NCI-H187 treated with DMSO at 0.1 percent for 48 hours (cell line): ENCODE measurements around the gene PTPRA.
A peak's percentile ranks its signal among the peaks of the same experiment; 100 is the strongest.

Source experiments
- DNase-seq: peaks from one replicate; lab custom pipeline; 2025; lab: John Stamatoyannopoulos, UW

Gene PTPRA

DNA sequence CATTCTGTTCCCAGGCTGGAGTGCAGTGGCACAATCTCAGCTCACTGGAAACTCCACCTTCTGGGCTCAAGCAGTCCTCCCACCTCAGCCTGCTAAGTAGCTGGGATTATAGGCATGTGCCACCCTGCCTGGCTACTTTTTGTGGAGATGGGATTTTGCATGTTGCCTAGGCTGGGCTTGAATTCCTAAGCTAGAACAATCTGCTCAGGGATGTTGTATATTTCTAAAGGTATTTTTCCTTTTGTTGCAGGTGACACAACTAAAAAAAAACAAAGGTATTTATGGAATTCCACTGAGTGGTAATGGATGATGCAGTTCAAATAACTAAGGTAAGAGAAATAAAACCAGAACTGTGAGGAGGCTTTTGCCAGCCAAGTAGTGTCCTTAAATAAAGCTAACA, 49.7 kb downstream of the PTPRA start:
- DNase-seq: no peak

DNA sequence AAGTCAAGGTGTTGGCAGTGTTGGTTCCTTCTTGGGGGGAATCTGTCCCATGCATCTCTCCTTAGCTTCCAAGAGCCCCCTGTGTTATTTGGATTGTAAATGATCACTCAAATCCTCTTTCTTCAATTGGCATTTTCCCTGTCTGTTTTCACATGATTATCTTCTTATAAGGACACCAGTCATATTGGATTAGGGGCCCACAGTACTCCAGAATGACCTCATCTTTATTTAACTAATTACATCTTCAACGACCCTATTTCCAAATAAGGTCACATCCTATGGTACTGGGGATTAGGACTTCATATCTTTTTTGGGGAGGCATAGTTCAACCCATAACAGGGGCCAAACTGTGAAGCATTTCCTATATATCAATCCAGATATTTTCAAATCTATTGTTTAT, 57.3 kb downstream of the PTPRA start:
- no peak for DNase-seq

DNA sequence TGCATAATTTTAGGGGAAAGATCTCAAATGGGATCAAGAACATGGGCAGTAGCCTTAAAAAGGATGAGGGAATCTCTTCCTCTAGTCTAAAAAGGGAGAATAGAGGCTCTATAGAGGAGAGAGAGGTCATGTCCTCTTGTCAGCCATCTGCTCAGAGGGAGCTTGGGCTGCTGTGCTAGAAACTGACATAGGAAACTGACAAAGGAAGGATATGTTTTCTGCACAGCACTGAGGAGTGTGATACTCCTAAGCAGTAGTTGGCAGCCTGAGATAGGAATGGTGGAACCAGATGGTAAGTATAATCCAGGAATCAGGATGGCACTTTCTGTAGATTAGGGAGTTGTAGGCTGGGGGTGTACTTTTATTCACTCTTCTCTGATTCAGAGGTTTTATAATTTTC, 59.2 kb downstream of the PTPRA start:
- no peak for DNase-seq

DNA sequence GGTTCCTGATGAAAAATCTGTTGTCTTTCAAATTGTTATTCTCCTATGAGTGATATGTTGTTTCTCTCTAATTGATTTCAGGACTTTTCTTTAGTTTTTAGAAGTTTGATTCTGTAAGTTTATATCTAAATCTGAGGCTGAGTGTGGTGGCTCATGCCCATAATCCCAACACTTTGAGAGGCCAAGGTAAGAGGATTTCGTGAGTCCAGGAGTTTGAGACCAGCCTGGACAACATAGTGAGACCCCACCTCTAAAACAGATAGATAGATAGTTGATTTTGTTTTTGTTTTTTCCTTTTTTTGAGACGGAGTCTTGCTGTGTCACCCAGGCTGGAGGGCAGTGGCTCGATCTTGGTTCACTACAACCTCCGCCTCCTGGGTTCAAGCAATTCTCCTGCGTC, 64.6 kb downstream of the PTPRA start:
- DNase-seq: no peak

DNA sequence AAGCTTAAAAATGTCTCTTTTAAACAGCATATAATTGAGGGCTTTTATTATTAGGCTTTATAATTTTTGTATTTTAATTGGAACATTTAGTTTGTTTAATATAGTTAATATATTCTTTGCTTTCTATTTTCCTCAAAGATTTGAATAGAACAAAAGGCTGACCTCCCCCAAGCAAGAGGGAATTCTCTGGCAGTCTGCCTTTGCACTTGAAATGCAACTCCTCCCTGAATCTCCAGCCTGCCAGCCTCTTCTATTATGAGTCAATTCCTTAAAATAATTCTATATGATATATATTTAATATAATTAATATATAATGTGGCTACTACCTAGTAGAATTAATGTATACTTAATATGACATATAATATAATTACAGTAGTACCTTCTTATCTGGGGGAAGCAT, 69.2 kb downstream of the PTPRA start:
- DNase-seq: no peak

DNA sequence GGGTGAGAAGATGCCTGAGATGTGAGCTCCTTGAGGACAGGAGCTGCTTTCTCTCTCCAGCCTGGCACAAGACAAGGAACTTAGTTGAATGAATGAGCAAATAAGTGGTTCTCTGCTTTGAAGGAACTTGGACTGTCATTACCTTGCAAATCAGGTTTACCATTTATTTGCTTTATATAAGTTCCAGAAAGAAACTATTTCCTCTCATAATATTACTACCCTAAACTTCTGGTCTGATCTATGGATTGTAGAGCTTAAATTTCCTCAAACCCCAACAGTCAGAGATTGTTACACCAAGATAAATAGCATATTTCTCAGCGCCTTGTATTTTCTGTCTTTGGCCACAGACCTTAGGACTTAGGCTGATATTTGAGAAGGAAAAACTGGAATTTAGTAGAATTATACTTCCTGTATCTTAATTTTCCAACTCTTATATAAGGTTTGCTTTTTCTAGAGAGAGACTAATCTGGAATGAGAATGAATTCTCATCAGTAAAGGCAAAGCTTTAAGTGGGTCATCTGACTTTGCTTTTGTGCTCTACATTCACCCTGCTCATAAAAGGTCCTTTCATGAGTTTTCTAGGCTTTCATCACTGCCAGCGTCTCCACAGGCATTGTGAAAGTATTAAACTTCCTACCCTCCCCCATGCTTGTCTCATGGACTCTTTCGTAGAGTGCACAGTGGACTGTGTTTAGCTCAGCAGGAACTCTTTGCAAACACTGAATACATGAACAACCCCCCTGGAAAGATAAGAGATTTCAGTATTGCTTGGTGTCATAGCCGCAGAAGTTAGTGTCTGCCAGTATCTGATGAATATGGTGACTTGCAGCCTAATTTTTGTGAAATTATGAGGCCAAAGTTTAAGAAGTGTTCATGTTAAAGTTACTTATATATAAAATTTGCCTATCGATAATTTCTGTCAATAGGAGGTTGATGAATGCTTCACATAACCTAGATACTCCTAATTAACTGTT, 74.0 kb downstream of the PTPRA start:
- DNase-seq: no peak

DNA sequence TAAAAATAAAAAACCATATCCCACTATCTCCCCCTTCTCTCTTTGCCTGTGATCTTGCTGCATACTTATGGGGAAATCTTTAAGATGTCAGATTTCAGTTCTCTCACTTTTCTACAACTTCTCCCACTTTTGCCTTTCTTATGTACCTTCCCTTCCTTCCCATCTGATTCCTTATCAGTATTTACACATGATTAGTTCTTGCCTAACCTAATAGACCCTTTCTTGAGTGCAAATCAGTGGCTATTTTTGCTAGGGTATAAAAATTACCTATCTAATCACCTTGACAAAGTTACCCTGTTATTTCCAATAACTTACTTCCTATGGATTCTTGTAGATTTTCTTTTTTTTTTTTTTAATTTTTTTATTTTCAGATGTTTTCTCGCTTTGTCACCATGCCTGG, 75.7 kb downstream of the PTPRA start:
- no peak for DNase-seq

DNA sequence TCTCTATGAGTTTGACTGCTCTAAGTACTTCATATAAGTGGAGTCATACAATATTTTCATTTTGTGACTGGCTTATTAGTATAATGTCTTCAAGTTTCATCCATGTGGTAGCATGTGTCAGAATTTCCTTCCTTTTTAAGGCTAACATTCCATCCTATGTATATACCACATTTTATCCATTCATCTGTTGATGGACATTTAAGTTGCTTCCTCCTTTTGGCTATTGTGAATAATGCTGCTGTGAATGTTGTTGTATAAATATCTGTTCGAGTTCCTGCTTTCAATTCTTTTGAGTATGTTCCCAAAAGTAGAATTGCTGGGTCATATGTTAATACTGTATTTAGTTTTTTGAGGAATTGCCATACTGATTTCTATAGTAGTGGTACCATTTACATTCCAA, 79.5 kb downstream of the PTPRA start:
- DNase-seq: no peak

DNA sequence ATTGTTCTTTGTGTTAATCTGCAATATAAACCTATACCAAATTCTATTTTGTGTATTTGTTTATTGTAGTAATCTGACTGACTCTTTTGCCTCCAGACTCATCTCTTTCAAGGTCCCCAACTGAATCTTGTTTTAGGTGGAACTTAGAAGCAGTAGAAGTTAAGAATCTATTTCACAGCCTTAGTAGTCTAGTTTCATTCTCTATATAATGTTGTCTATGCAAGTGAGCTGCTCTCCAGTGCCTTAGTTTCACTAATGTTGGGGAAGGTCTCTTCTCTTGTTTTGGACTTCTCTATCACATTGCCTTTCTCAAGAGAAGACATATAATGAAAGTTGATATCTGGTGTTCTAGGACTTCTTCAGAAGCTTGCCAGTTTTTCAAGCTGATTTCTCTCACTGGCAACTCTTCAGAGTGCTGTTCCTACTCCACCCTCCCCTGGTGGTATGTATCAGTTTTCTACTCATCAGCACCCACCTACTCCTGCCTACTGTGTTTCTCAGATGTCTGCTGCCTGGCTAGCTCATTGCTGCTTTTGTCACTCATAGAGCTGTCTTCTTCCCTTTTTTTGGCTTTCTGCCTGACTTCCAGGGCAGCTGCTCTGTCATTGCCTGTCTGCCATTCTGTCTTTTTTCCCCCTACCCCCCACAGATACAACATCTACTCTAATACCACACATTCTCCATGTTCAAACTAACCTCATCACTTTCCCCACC, 82.1 kb downstream of the PTPRA start:
- DNase-seq: no peak

DNA sequence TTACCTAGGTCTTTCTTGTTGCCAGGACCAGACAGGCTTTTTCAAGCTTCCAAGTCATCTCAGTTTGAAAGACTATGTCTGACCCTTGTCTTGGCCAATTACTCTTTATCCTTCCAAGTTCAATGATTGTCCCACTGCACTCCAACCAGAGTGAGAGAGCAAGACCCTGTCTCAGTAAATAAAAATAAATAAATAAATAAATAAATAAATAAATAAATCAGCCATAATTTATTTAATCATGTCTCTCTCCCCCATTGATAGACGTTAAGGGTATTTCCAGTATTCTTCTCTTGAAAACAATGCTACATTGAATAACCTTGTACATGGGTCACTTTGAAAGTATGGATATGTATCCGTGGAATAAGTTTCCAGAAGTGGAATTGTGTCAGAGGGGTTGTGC, 83.2 kb downstream of the PTPRA start:
- no peak for DNase-seq

DNA sequence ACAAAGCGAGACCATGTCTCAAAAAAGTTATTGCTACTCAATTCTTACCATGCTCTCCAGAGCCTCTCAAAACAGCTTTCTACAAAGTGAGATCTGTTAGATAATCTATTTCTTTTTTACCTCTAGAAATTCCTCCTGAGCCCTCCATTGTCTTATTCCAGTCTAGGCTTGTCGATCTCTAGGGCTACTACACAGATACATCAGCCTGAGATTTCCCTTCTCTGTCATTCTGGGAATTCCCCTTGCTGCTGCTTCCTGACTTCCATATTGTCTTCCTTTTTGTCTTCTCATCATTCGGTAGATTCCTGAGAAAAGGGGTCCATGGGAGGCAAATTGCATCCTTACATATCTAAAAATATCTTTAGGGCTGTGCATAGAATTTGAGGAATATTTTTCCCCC, 94.6 kb downstream of the PTPRA start:
- no peak for DNase-seq

DNA sequence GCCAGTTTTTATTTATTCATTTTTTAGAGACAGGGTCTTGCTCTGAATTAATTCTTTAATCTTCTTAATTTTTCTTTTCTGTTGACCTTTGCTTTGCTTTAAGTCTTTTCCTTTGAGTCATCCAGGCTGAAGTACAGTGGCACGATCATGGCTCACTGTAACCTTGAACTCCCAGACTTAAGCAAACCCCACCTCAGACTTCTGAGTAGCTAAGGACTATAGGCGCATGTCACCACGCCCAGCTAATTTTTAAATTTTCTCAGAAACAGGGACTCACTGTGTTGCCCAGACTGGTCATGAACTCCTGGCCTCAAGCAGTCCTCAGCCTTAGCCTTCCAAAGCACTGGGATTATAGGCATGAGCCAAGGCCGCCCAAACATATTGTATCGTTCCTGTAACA, 98.8 kb downstream of the PTPRA start:
- DNase-seq: no peak

DNA sequence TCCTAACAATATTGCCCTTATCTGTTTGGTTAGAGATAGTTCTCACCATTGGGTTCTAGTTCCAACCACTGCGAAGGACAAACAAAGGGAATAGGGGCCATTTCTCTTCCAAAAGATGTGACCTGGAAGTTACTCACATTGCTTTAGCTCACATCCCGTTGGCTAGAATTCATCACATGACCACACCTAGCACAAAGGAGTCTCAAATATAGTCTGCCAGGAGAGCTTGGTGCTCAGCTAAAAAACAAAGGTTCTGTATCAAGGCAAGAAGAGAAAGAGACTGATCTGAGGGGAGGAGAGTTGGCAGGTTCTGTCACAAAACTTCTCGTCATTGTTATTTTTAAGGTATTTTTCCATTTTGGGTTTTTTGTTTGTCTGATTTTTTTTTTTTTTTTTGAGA, 100.3 kb downstream of the PTPRA start:
- DNase-seq: no peak

DNA sequence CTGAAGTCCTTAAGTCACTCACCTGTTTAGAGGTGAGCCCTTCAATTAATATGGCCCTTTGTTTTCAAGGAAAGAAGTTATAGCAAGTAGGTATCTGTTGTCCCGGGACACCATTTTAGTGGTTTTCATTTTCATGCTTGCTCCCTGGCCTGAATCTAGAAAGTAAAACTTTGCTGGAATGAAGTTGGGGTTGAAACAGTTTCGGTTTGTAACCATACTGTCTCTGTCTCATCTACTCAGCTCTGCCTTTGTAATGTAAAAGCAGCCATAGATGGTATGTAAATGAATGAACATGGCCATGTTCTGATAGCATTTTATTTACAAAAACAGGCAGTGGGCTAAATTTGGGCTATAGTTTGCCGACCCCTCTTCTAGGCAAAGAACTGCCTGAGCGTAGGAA, 105.2 kb downstream of the PTPRA start:
- DNase-seq: no peak

DNA sequence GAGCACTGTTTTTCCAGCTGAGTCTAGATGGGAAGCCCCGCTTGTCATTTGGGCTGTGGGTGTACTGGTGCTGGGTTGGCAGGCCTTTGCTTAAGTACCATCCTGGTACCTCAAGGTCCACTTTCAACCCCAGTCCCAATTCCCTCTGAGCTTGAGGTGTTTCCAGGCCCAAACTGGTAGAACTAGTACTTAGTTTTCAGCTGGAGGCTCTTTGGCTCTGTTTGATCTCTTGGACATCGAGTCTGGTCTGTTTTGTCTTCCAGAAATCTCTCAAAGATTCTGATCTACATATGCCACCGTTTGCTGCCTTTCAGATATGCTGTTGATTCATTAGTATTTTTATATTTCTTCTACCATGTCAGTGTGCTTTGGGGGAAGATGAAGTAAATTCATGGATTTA, 108.4 kb downstream of the PTPRA start:
- no peak for DNase-seq

DNA sequence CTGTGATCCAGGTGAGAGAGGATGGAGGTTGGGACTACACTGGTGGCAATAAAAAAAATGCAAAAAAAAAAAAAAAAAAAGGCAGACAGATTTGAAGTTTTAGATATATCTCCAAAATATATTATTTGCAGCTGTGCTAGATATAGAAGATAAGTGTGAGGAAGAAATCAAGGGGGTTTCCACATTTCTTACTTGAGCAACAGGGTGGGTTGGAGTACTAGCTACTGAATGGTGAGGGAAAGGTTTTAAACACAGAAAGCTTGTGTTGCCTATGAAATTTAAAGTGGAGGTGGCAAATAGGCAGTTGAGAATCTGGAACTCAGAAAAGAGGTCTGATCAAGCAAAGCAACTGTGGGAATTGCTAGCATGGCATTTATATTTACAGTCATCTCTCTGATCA, 110.2 kb downstream of the PTPRA start:
- DNase-seq: no peak

DNA sequence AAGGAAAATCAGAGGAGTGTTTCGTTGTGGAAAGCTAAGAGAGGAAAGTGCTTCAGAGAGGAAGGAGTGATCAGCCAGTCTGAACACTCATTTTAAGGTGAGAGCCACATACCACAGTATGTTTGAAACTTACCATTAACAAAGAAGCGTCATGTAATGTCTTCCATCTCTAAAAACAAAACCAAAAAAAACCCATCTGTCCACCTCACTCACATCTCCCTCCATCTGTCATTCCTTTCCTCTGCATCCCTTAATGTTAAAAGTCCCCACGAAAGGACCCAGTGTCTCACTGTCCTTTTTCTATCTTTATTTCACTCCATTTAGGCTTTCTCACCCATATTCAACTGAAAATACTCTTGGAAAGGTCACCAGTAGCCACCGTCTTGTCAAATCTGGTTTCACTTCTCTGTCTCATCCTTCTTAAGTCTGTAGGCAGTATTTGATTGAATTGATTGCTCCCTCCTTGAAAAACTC, 110.8 kb downstream of the PTPRA start:
- no peak for DNase-seq

DNA sequence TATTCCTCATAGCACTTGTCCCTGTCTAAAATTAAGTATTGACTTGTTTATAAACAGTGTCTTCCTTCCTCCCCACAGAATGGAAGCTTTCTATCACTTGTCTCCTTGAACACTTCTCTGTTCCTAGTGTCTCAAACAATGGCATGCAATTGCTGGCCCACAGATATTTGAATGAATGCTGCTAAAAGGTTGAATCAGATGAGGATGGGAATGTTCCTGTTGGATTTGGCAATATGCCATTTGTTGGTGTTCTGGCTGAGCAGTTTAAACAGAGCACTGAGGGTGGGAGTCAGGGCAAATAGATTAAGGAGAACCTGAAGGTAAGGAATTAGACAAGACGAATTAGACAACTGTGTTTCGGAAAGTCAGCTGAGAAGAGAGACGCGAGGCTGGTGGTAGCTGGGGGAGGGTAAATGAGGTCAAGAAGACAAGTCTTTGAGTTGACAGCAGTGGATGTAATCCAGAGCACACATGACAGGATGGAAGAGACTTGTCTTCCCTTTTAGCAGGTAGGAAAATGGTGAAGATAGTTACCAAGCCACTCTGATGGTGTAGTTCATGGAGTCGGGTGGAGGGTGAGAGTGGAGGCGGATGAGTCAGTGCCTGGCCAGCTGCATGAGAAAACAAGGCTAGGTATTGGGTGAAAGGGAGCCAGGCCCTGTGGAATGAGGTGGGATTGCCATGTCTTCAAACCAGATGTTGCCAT, 111.8 kb downstream of the PTPRA start:
- DNase-seq: no peak

DNA sequence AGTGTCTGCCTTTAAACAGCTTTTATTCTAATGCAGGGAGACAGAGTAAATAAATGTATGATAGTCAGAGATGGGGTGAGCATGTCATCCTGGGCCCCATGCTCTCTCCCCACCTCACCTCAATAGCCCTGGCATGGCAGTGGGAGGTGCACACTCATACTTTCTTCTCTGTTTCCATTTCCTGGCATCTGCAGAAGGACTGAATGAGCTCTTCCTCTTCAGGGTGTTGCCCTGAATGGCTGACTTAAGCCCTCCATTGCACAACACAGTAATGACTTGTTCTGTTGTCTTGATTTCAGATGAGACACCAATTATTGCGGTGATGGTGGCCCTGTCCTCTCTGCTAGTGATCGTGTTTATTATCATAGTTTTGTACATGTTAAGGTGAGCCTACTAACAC, 113.2 kb downstream of the PTPRA start:
- no peak for DNase-seq

DNA sequence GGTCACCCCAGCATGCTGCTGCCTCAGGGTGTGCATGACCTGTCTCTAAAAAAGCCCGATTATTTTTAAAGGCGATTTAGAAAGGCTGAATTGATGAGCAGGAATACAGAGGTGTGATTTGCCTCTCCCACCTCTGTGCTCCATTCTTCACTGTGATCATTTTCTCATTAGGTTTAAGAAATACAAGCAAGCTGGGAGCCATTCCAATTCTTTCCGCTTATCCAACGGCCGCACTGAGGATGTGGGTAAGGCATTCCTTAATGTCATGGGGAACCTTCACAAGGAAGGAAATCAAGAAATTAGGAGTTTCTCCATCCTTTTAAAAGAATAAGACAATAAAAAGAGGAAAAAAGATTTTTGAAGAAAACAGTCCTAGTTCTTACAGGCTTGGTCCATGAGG, 114.6 kb downstream of the PTPRA start:
- no peak for DNase-seq

DNA sequence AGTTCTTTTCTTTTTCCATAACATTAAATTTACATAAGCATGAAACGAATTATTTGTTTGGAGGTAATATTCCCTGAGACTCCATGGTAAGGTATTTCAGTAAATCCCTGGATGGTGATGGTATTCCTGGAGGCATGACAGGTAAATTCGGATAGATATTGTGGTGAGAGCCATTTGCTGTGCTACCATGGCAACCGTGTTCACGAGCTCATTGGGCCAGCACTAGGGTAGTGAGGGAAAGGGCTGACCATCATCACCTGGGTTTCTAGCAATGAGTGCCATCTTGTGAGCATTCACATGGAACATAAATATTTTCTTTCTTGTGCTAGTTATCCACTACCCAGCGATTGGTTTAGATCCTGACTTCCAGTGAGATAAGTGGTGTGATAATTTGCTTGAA, 118.3 kb downstream of the PTPRA start:
- DNase-seq: peak; percentile 81

DNA sequence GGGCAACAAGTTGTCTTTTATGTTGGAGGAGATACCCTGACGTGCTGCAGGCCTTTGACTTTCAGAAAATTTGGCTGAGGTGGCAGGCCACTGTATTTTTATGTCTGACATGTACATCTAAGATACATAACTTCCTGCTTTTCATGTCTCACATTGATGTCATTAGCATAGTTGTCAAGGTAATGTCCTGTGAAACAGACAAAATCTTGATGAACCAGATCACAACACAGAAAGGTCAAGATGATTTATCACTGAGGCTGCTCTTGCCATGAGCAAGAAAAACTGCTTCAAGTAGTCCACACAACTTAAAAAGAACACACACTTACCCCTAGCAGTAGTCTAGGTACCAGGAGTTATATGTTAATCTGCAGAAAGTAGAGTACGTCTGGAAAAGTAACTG, 120.0 kb downstream of the PTPRA start:
- DNase-seq: no peak

DNA sequence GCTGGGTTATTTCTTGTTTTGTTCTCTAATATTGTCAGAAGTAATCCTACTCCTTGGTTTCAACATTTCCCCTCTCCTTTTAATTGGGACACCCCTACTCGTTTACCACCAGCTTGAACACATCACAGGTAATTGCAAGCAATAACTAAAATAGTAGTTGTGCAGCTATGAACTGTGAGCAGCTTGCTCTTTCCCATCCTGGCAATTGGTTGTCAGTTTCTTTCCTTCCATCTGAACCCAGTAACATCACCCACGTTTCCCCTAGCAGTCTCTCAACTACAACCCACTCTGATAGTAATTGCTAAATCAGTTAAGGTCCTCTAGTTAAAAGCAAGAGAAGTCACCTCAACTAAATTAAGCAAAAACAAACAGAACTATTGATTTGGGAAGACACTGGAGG, 122.5 kb downstream of the PTPRA start:
- DNase-seq: no peak
